GM12875 (cell line): ENCODE data around the gene SOHLH1.

Experiments
- H3K4me3 ChIP-seq: one replicate; pipeline ENCODE4 v1.5.1; 2011; ENCODE audit warnings: low read depth, low read length, control low read depth
- CTCF ChIP-seq: IDR thresholded peaks from 2 replicates; pipeline ENCODE4 v1.5.1; 2011; ENCODE audit warnings: low read depth, mild to moderate bottlenecking, control low read depth, inconsistent platforms, low read length, moderate library complexity, borderline replicate concordance; ENCODE audit not compliant: insufficient read depth

SOHLH1 gene

GRCh38 chr9:135701959-135702721 is 2.9 kb upstream of the SOHLH1 start, which contains the start of gene KCNT1:
Gene KCNT1, plus strand, starts transcription at chr9:135702185. Its CDS starts 74 bp downstream, at chr9:135702259.
- H3K4me3 ChIP-seq = no peak within 1 kb of the TSS
- peak; percentile 92 for TF ChIP-seq CTCF

- TF ChIP-seq CTCF = no peak
- no peak overlapping the region for H3K4me3 ChIP-seq
Observed at GRCh38 chr9:135701067-135701958, 2.0 kb upstream of the SOHLH1 start.

GRCh38 chr9:135700525-135700924 is 1.2 kb upstream of the SOHLH1 start:
- TF ChIP-seq CTCF = no peak
- H3K4me3 ChIP-seq = no peak overlapping the region

- no peak overlapping the region for H3K4me3 ChIP-seq
- TF ChIP-seq CTCF = no peak
Observed at GRCh38 chr9:135698767-135699166, 514 bp downstream of the SOHLH1 start.

- TF ChIP-seq CTCF = no peak
- no peak overlapping the region for H3K4me3 ChIP-seq
Observed at GRCh38 chr9:135698236-135698635, 1.0 kb downstream of the SOHLH1 start.

GRCh38 chr9:135697226-135697625 is 2.1 kb downstream of the SOHLH1 start:
- H3K4me3 ChIP-seq = no peak overlapping the region
- TF ChIP-seq CTCF = no peak

- no peak for TF ChIP-seq CTCF
- no peak overlapping the region for H3K4me3 ChIP-seq
Observed at GRCh38 chr9:135696446-135696845, 2.8 kb downstream of the SOHLH1 start.
